Fibroblast of pulmonary artery (primary cell): Measurements from ENCODE around the gene ITPR2.
A peak's percentile ranks its signal among the peaks of the same experiment; 100 is the strongest.
"Not testable (repeated sequence)": the region's sequence is repeated elsewhere in the genome, so short reads cannot be mapped to it uniquely, and the experiment has no call there.

Experiments used
- DNase-seq: peaks from one replicate; pipeline ENCODE4 v3.0.0-alpha.2; 2010; ENCODE audit warnings: low read depth
- H3K4me3 ChIP-seq: replicated peaks from 2 replicates; pipeline ENCODE4 v1.5.1; 2011; ENCODE audit warnings: low read depth, mild to moderate bottlenecking, control low read depth, low read length, moderate library complexity
- CTCF ChIP-seq: IDR thresholded peaks from 2 replicates; pipeline ENCODE4 v1.5.1; 2011; ENCODE audit warnings: mild to moderate bottlenecking, control low read depth, low read length, inconsistent platforms; ENCODE audit errors: missing control alignments

ITPR2 gene

GRCh38 chr12:26331136-26331535 is 501.9 kb downstream of the ITPR2 start:
- DNase-seq = no peak
- H3K4me3 ChIP-seq = no peak overlapping the region
- no peak for TF ChIP-seq CTCF

- TF ChIP-seq CTCF = no peak
- H3K4me3 ChIP-seq = no peak overlapping the region
- DNase-seq = no peak
Observed at GRCh38 chr12:26327975-26328644, 504.9 kb downstream of the ITPR2 start.

- no peak for TF ChIP-seq CTCF
- no peak for DNase-seq
- no peak overlapping the region for H3K4me3 ChIP-seq
Observed at GRCh38 chr12:26323673-26324072, 509.3 kb downstream of the ITPR2 start.

GRCh38 chr12:26319511-26319910 is 513.5 kb downstream of the ITPR2 start:
- no peak for TF ChIP-seq CTCF
- peak; percentile 97 for DNase-seq
- no peak overlapping the region for H3K4me3 ChIP-seq

GRCh38 chr12:26318661-26319068 is 514.3 kb downstream of the ITPR2 start:
- no peak overlapping the region for H3K4me3 ChIP-seq
- peak; percentile 83 for DNase-seq
- TF ChIP-seq CTCF = no peak

GRCh38 chr12:26317942-26318575 is 514.9 kb downstream of the ITPR2 start:
- DNase-seq = peak; percentile 70
- TF ChIP-seq CTCF = no peak
- no peak overlapping the region for H3K4me3 ChIP-seq

GRCh38 chr12:26314103-26314502 is 518.9 kb downstream of the ITPR2 start:
- not testable (repeated sequence) for H3K4me3 ChIP-seq, DNase-seq

GRCh38 chr12:26310489-26310888 is 522.5 kb downstream of the ITPR2 start:
- not testable (repeated sequence) for H3K4me3 ChIP-seq

More at GRCh38 chr12:26310489-26310888, 522.5 kb downstream of the ITPR2 start:
- DNase-seq = not testable (repeated sequence)
